Muscle layer of duodenum (tissue), 2 donors: ENCODE data around the gene BRDT.

Source experiments
- H3K27ac ChIP-seq: one replicate; pipeline ENCODE4 v1.7.0; 2013; ENCODE audit warnings: mild to moderate bottlenecking, low read length
- H3K27me3 ChIP-seq: one replicate; pipeline ENCODE4 v1.7.0; 2013; ENCODE audit warnings: low read depth, mild to moderate bottlenecking, control low read depth, low read length
- H3K36me3 ChIP-seq, 2 donors: one replicate each; pipeline ENCODE4 v1.7.0; 2013; ENCODE audit warnings: low read length in 2 of 2, control low read depth in 1 of 2, mild to moderate bottlenecking in 1 of 2; ENCODE audit not compliant: insufficient read depth in 2 of 2, control insufficient read depth in 1 of 2
- H3K4me1 ChIP-seq, 2 donors: one replicate each; pipeline ENCODE4 v1.7.0; 2013; ENCODE audit warnings: low read length in 2 of 2, mild to moderate bottlenecking in 2 of 2, control low read depth in 1 of 2, moderate library complexity in 1 of 2; ENCODE audit not compliant: insufficient read depth in 2 of 2, control insufficient read depth in 1 of 2
- H3K4me3 ChIP-seq, 2 donors: one replicate each; pipeline ENCODE4 v1.7.0; 2013; ENCODE audit warnings: low read length in 2 of 2, low read depth in 1 of 2, mild to moderate bottlenecking in 1 of 2
- H3K9me3 ChIP-seq, 2 donors: one replicate each; pipeline ENCODE4 v1.7.0; 2013; ENCODE audit warnings: low read length in 2 of 2, control low read depth in 1 of 2, mild to moderate bottlenecking in 1 of 2; ENCODE audit not compliant: control insufficient read depth in 1 of 2
- donor health status: healthy.

Gene BRDT

GRCh38 chr1:92037400-92037799 lies 88.2 kb downstream of the BRDT start:
- no peaks in the 10 kb centered on the region for H3K9me3 ChIP-seq
- no peaks in the 10 kb centered on the region for H3K27me3 ChIP-seq
- H3K4me3 ChIP-seq, result no peak overlapping the region
- no peak overlapping the region for H3K27ac ChIP-seq
- no peaks in the 10 kb centered on the region for H3K4me1 ChIP-seq
- no peaks in the 10 kb centered on the region for H3K36me3 ChIP-seq

- Histone ChIP-seq H3K27me3 (no peaks in the 10 kb centered on the region), H3K4me1 (no peaks in the 10 kb centered on the region), H3K27ac (no peak overlapping the region), H3K36me3 (no peaks in the 10 kb centered on the region), H3K4me3 (no peak overlapping the region), H3K9me3 (no peaks in the 10 kb centered on the region)
Observed at GRCh38 chr1:92038695-92039346, 89.6 kb downstream of the BRDT start.

GRCh38 chr1:92040971-92041370 lies 91.8 kb downstream of the BRDT start:
- Histone ChIP-seq H3K9me3 (no peaks in the 10 kb centered on the region), H3K36me3 (no peaks in the 10 kb centered on the region)

GRCh38 chr1:92043621-92044020 lies 94.4 kb downstream of the BRDT start:
- Histone ChIP-seq H3K4me3 (no peak overlapping the region), H3K27me3 (no peaks in the 10 kb centered on the region), H3K27ac (no peak overlapping the region), H3K9me3 (no peaks in the 10 kb centered on the region), H3K36me3 (no peaks in the 10 kb centered on the region), H3K4me1 (no peaks in the 10 kb centered on the region)

More at GRCh38 chr1:92040971-92041370, 91.8 kb downstream of the BRDT start:
- Histone ChIP-seq H3K27me3 (no peaks in the 10 kb centered on the region), H3K27ac (no peak overlapping the region), H3K4me1 (no peaks in the 10 kb centered on the region), H3K4me3 (no peak overlapping the region)

GRCh38 chr1:92045766-92046495 lies 96.7 kb downstream of the BRDT start:
- H3K4me1 ChIP-seq, result no peaks in the 10 kb centered on the region
- no peak overlapping the region for H3K4me3 ChIP-seq
- no peaks in the 10 kb centered on the region for H3K27me3 ChIP-seq
- no peaks in the 10 kb centered on the region for H3K36me3 ChIP-seq
- H3K9me3 ChIP-seq, result no peaks in the 10 kb centered on the region
- no peak overlapping the region for H3K27ac ChIP-seq

GRCh38 chr1:92051948-92052347 lies 102.7 kb downstream of the BRDT start:
- Histone ChIP-seq H3K27ac (no peak overlapping the region), H3K27me3 (no peaks in the 10 kb centered on the region), H3K9me3 (no peaks in the 10 kb centered on the region), H3K36me3 (no peaks in the 10 kb centered on the region), H3K4me1 (no peaks in the 10 kb centered on the region), H3K4me3 (no peak overlapping the region)
